GM18526 (cell line): ENCODE results near the gene MALRD1.

Experiments
- POLR2A ChIP-seq: IDR thresholded peaks from 3 replicates; pipeline ENCODE4 v1.6.1; 2011; ENCODE audit not compliant: insufficient read length; ENCODE audit errors: extremely low read depth

MALRD1 gene

DNA sequence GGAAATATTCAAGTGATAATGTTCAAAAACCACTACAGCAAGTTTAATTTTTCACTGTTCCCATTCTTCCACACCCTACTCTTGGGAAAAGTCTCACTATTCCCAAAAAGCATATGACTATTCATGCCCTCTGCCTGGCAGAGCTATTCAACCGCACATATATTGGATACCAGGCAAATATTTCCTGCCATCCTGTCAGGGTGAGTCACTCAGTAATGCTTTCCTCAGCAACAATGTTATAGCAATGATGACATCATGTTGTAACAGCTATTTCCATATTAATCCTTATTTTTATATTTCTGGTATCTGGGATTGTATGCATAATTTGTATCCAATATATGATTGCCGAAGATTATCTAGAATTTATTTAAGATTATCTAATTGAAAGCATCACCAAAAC lies 653.6 kb downstream of the MALRD1 start:
- TF ChIP-seq POLR2A: no peak

DNA sequence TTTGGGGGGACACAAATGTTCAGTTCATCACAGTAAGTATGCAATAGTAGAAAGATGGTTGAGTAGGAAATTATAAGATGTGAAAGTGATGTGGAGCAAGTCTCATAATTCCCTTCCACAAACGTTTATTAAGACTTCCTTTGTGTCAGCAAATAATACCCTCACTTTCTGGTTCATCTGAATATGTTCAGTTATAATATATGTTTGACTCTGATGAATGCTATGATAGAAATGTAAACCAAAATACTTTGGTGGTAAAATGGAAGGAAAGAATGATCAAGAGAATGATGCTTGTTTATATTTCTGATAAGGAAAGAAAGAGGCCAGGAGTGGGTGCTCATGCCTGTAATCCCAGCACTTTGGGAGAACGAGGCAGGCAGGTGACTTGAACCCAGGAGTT lies 655.9 kb downstream of the MALRD1 start:
- no peak for TF ChIP-seq POLR2A

- TF ChIP-seq POLR2A: no peak
These were observed 656.6 kb downstream of the MALRD1 start for GRCh38 chr10:19705250-19705649.

DNA sequence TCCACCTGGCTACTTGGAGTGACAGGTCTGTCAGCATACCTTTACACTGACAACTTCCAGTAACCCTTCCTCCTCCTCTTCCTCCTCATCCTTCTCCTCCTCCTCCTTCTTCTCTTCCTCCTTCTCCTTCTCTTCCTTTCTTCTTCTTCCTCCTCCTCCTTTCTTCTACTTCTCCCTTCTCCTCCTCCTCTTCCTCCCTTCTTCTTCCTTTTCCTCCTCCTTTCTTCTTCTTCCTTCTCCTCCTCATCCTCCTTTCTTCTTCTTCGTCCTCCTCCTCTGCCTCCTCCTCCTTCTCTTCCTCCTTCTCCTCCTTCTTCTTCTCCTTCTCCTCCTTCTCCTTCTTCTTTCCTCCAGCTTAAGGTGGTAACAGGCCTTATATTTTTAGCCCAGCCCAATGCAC lies 658.3 kb downstream of the MALRD1 start:
- TF ChIP-seq POLR2A: no peak

- no peak for TF ChIP-seq POLR2A
These were observed 658.8 kb downstream of the MALRD1 start for GRCh38 chr10:19707376-19707775.

DNA sequence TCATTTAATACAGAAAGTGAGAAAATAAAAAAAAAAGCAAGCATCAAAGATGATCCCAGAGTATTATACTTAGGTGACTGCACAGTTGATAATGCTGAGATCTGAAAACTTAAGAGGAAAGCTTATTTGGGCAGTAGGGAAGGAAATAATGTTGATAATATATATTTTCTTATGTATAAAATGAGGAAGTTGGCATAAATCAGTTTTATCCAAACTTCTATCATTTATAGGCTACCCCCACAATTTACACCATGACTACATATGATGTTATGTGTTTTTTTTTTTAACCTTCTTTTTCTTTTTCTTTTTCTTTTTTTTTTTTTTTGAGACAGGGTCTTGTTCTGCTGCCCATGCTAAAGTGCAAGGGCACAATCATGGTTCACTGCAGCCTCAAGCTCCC lies 659.4 kb downstream of the MALRD1 start:
- TF ChIP-seq POLR2A: no peak

- TF ChIP-seq POLR2A: no peak
These were observed 662.0 kb downstream of the MALRD1 start for GRCh38 chr10:19710600-19710999.

- TF ChIP-seq POLR2A: no peak
These were observed 664.6 kb downstream of the MALRD1 start for GRCh38 chr10:19713159-19713558.

- TF ChIP-seq POLR2A: no peak
These were observed 665.4 kb downstream of the MALRD1 start for GRCh38 chr10:19713800-19714525.

DNA sequence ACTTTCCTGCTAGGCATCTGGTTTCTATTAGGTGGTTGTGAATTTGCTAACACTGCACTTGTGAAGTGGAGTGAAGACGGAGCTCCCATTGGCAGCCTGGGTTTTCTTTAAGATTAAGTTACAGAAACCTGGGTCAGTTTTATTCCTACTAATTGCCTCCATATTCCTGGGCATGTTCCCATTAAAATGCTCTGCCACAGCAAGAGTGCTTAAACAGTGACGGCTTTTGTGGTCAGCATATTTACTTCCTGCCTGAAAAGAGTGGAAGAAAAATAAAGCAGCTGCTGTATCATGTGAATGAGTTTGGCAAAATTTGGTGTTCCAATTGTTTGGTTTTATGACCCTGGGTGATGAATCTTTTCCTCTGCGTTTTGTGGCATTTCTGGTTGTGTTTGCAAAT lies 670.7 kb downstream of the MALRD1 start:
- TF ChIP-seq POLR2A: no peak

- no peak for TF ChIP-seq POLR2A
These were observed 675.7 kb downstream of the MALRD1 start for GRCh38 chr10:19724287-19724686.

- no peak for TF ChIP-seq POLR2A
These were observed 679.8 kb downstream of the MALRD1 start for GRCh38 chr10:19728376-19728775.

DNA sequence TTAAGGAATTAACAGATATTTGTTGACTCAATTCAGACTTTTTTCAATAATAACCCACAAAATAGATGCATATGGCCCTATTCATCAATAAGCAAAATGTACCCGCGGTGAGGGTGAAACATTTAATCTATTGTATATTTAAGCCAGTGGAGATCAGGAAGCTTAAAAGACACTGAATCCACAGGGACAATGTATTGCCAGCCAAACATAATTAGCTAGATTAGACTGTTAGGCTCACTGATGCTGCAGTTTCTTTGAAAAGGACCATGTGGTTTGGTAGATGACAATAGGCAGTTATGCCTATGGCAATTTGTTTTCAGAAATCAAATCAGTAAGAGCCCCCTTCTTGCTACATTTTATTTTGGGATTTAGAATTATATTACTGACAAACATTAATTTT lies 680.4 kb downstream of the MALRD1 start:
- TF ChIP-seq POLR2A: no peak

- no peak for TF ChIP-seq POLR2A
These were observed 681.7 kb downstream of the MALRD1 start for GRCh38 chr10:19730167-19730906.

DNA sequence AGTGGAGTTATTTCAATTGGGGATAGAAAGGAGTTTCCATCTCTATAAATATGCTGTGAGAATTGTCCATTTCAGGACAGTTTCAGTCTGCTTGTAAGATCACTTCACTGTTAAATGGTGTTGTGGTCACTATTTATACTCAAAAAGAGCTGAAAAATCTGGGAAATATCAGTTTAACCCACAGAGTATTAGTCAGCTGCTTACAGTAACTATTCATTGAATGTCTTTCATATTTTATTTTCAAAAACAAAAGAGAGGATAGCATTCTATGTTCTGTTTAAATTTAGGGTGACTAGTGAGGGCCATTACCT lies 682.3 kb downstream of the MALRD1 start:
- TF ChIP-seq POLR2A: no peak

- no peak for TF ChIP-seq POLR2A
These were observed 683.0 kb downstream of the MALRD1 start for GRCh38 chr10:19731560-19731959.

DNA sequence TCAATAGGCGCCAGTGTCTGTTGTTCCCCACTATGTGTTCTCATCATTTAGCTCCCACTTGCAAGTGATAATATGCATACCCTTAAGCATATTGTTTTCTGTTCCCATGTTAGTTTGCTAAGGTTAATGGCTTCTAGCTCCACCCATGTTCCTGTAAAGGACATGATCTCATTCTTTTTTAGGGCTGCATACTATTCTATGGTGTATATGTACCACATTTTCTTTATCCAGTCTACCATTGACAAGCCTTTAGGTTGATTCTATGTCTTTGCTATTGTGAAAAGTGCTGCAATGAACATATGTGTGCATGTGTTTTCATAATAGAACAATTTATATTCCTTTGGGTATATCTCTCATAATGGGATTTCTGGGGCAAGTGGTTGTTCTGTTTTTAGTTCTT lies 689.8 kb downstream of the MALRD1 start:
- no peak for TF ChIP-seq POLR2A
